Osteocyte (in vitro differentiated cells): Measurements from ENCODE around the gene DKK3. TPM values are rescaled to one million over a fixed set of nuclear protein-coding genes. Genes with fewer than 3 reads are reported as not detected.
A peak's percentile ranks its signal among the peaks of the same experiment; 100 is the strongest.

Experiments used
- DNase-seq: peaks from one replicate; pipeline ENCODE4 v3.0.0; 2021; ENCODE audit warnings: mixed read lengths; ENCODE audit not compliant: unreplicated experiment; ENCODE audit errors: extremely low spot score
- H3K27ac Mint-ChIP-seq: one replicate; pipeline ENCODE4 v1.8.0; 2021; ENCODE audit warnings: mild to moderate bottlenecking, mixed read lengths; ENCODE audit not compliant: unreplicated experiment
- H3K27me3 Mint-ChIP-seq: one replicate; pipeline ENCODE4 v1.8.0; 2021; ENCODE audit warnings: mixed read lengths; ENCODE audit not compliant: unreplicated experiment
- H3K36me3 Mint-ChIP-seq: one replicate; pipeline ENCODE4 v1.8.0; 2021; ENCODE audit warnings: mixed read lengths; ENCODE audit not compliant: unreplicated experiment
- H3K4me1 Mint-ChIP-seq: one replicate; pipeline ENCODE4 v1.8.0; 2021; ENCODE audit warnings: mixed read lengths; ENCODE audit not compliant: unreplicated experiment
- H3K4me3 Mint-ChIP-seq: one replicate; pipeline ENCODE4 v1.8.0; 2021; ENCODE audit warnings: mild to moderate bottlenecking, moderate library complexity, mixed read lengths; ENCODE audit not compliant: unreplicated experiment
- H3K9me3 Mint-ChIP-seq: one replicate; pipeline ENCODE4 v1.8.0; 2021; ENCODE audit warnings: mixed read lengths; ENCODE audit not compliant: unreplicated experiment
- total RNA-seq: library from RNA; stranded (reverse); gene quantifications from 2 replicates; pipeline ENCODE4 v1.2.1, GENCODE V29; 2021
- TF ChIP-seq, protein P1 (sequence below): fragments of 200-600 bp; sonication (generic); IDR thresholded peaks from 2 replicates; pipeline ENCODE4 v1.5.0; 2021; ENCODE audit warnings: antibody characterized with exemption, mild to moderate bottlenecking, moderate library complexity

DKK3 gene
- total RNA-seq, 1 donor from 2014 or later = 548 TPM

DNA sequence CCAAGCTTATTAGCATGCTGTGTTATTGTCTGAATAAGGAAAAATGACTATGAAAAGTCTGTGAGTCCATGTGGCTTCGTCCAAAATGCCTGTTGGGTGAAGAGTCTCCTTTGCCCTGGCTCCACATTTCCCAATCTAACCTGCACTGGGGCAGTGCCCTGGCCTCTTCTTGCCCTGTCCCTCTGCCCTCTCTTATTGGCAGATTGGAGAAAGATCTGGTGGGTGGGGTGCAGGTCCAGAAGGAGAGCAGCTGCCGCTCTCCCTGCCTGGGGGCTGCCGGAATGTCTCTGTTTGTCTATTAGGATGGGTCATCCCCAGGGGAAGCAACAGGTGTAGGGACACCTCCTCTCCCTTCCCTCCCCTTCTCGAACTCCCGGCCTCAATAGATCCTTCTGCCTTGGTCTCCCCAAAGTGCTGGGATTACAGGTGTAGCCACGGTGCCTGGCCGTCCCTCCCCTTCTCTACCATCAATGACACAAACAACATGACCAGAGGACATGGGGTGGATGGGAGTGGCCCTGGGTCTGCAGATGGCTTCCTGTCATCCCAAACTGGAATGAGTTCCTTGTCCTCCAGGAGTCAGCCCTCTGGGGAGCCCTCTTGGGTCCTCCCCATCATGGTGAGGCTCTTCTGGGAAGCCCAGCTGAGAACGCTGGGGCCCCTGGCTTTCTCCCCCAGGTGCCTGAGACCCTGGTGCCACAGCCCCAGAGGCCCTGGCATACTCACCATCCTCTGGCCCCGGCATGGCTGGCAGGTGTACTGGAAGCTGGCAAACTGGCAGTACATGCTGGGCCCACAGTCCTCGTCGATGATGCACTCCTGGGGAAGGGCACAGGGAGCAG lies 40.5 kb downstream of the DKK3 start:
- H3K4me1 Mint-ChIP-seq = peaks cover 60% of the 10 kb centered on the region
- peaks cover 41% of the 10 kb centered on the region for H3K36me3 Mint-ChIP-seq
- TF ChIP-seq, protein P1, sequence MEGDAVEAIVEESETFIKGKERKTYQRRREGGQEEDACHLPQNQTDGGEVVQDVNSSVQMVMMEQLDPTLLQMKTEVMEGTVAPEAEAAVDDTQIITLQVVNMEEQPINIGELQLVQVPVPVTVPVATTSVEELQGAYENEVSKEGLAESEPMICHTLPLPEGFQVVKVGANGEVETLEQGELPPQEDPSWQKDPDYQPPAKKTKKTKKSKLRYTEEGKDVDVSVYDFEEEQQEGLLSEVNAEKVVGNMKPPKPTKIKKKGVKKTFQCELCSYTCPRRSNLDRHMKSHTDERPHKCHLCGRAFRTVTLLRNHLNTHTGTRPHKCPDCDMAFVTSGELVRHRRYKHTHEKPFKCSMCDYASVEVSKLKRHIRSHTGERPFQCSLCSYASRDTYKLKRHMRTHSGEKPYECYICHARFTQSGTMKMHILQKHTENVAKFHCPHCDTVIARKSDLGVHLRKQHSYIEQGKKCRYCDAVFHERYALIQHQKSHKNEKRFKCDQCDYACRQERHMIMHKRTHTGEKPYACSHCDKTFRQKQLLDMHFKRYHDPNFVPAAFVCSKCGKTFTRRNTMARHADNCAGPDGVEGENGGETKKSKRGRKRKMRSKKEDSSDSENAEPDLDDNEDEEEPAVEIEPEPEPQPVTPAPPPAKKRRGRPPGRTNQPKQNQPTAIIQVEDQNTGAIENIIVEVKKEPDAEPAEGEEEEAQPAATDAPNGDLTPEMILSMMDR = no peak
- no peaks in the 10 kb centered on the region for H3K27me3 Mint-ChIP-seq
- H3K4me3 Mint-ChIP-seq = no peak overlapping the region
- no peak for DNase-seq
- no peaks in the 10 kb centered on the region for H3K9me3 Mint-ChIP-seq
- peak overlapping the region; percentile 84 for H3K27ac Mint-ChIP-seq

GRCh38 chr11:11966826-11967668 lies 41.4 kb downstream of the DKK3 start:
- Mint-ChIP-seq H3K4me1 (peaks cover 52% of the 10 kb centered on the region), H3K9me3 (peaks cover 3% of the 10 kb centered on the region)
- DNase-seq = no peak

GRCh38 chr11:11966354-11966741 lies 42.1 kb downstream of the DKK3 start:
- no peak overlapping the region for H3K27ac Mint-ChIP-seq
- peaks cover 5% of the 10 kb centered on the region for H3K9me3 Mint-ChIP-seq
- H3K4me3 Mint-ChIP-seq = no peak overlapping the region
- peaks cover 54% of the 10 kb centered on the region for H3K36me3 Mint-ChIP-seq
- H3K27me3 Mint-ChIP-seq = no peaks in the 10 kb centered on the region
- no peak for DNase-seq
- TF ChIP-seq, protein P1 = no peak
- H3K4me1 Mint-ChIP-seq = peaks cover 46% of the 10 kb centered on the region

More at GRCh38 chr11:11966826-11967668, 41.4 kb downstream of the DKK3 start:
- TF ChIP-seq, protein P1 = peak; percentile 72
- Mint-ChIP-seq H3K27me3 (no peaks in the 10 kb centered on the region), H3K36me3 (peaks cover 50% of the 10 kb centered on the region), H3K4me3 (no peak overlapping the region), H3K27ac (no peak overlapping the region)

- no peak for DNase-seq
- TF ChIP-seq, protein P1 = no peak
- Mint-ChIP-seq H3K9me3 (peaks cover 5% of the 10 kb centered on the region), H3K4me3 (no peak overlapping the region), H3K36me3 (peaks cover 58% of the 10 kb centered on the region), H3K4me1 (peaks cover 43% of the 10 kb centered on the region), H3K27ac (no peak overlapping the region), H3K27me3 (no peaks in the 10 kb centered on the region)
These were observed 42.6 kb downstream of the DKK3 start for GRCh38 chr11:11965656-11966353.
